H1 (cell line): ENCODE results near the gene ZBTB7A. TPM values are rescaled to one million over a fixed set of nuclear protein-coding genes. Genes with fewer than 3 reads are reported as not detected.

ENCODE experiments used
- CTCF ChIA-PET: fragments of 300-600 bp; sonication (Branson Sonifier 250); formaldehyde crosslinking; loops from one replicate; lab custom pipeline; 2021; ENCODE audit not compliant: partially characterized antibody; lab: Charles Lee
- POLR2A ChIA-PET: fragments of 300-600 bp; sonication (Branson Sonifier 250); formaldehyde crosslinking; loops from one replicate; lab custom pipeline; 2021; ENCODE audit warnings: inconsistent platforms; ENCODE audit not compliant: partially characterized antibody; lab: Charles Lee
- DNase-seq, 2 experiments: peaks; one replicate each; pipeline versions ENCODE4 v3.0.0 to v3.0.0-alpha.2; 2010 to 2022; ENCODE audit warnings: low spot score in 2 of 2, low read depth in 1 of 2, mixed read lengths in 1 of 2
- FAIRE-seq: peaks from 2 replicates; lab custom pipeline; 2011; peaks lifted over from hg19 to GRCh38; lab: Jason Lieb, UNC
- H2AFZ ChIP-seq: 2 replicates; pipeline ENCODE4 v1.8.1; 2012; ENCODE audit warnings: low read length, inconsistent platforms
- H2AK5ac ChIP-seq: 2 replicates; pipeline ENCODE4 v1.6.1; 2013; ENCODE audit warnings: low read depth, low read length
- H2BK120ac ChIP-seq: replicated peaks from 2 replicates; pipeline ENCODE3; 2013; ENCODE audit warnings: low read depth, low read length, inconsistent platforms
- H2BK12ac ChIP-seq: 2 replicates; pipeline ENCODE4 v1.6.1; 2013; ENCODE audit warnings: low read depth, low read length
- H2BK15ac ChIP-seq: 2 replicates; pipeline ENCODE4 v1.6.1; 2013; ENCODE audit warnings: low read length
- H2BK20ac ChIP-seq: 2 replicates; pipeline ENCODE4 v1.6.1; 2013; ENCODE audit warnings: low read length
- H2BK5ac ChIP-seq: 2 replicates; pipeline ENCODE4 v1.6.1; 2013; ENCODE audit warnings: low read depth, low read length
- H3K14ac ChIP-seq: 2 replicates; pipeline ENCODE4 v1.6.1; 2013; ENCODE audit warnings: inconsistent platforms; ENCODE audit not compliant: insufficient read length
- H3K18ac ChIP-seq: 2 replicates; pipeline ENCODE4 v1.6.1; 2013; ENCODE audit warnings: low read length; ENCODE audit errors: extremely low read depth
- H3K23ac ChIP-seq: 2 replicates; pipeline ENCODE4 v1.6.1; 2013; ENCODE audit warnings: inconsistent platforms; ENCODE audit not compliant: insufficient read length
- H3K23me2 ChIP-seq: 2 replicates; pipeline ENCODE4 v1.6.1; 2013; ENCODE audit warnings: low read depth, low read length
- H3K27ac ChIP-seq: 2 replicates; pipeline ENCODE4 v1.6.1; 2011; ENCODE audit warnings: low read depth, low read length, inconsistent platforms
- H3K27me3 ChIP-seq, 4 experiments: replicated peaks in 1 of 4; 1 replicate in 1 of 4; 2 replicates in 3 of 4; pipeline versions ENCODE4 v1.6.1 to v1.8.1; 2011 to 2013; ENCODE audit warnings: low read length in 3 of 4, mild to moderate bottlenecking in 3 of 4, inconsistent platforms in 2 of 4, mixed read lengths in 2 of 4, moderate library complexity in 1 of 4; ENCODE audit not compliant: control insufficient read depth in 3 of 4, insufficient read depth in 3 of 4; ENCODE audit errors: extremely low read depth in 1 of 4
- H3K36me3 ChIP-seq, 4 experiments: 2 replicates each; pipeline versions ENCODE4 v1.6.1 to v1.8.1; 2011 to 2013; ENCODE audit warnings: mild to moderate bottlenecking in 4 of 4, low read length in 3 of 4, moderate library complexity in 2 of 4, control low read depth in 1 of 4, inconsistent platforms in 1 of 4; ENCODE audit not compliant: insufficient read depth in 4 of 4, control insufficient read depth in 2 of 4
- H3K4ac ChIP-seq: replicated peaks from 2 replicates; pipeline ENCODE3; 2013; ENCODE audit warnings: low read length, low read depth, mixed read lengths, inconsistent platforms; ENCODE audit not compliant: insufficient read length
- H3K4me1 ChIP-seq, 4 experiments: replicated peaks in 1 of 4; 1 replicate in 1 of 4; 2 replicates in 3 of 4; pipeline versions ENCODE4 v1.6.1 to v1.8.1; 2011 to 2013; ENCODE audit warnings: low read length in 3 of 4, inconsistent platforms in 2 of 4, mixed read lengths in 1 of 4; ENCODE audit not compliant: insufficient read depth in 4 of 4, control insufficient read depth in 3 of 4
- H3K4me2 ChIP-seq, 2 experiments: 2 replicates each; pipeline versions ENCODE4 v1.6.1 to v1.8.1; 2011 to 2013; ENCODE audit warnings: low read depth in 2 of 2, low read length in 2 of 2, control low read depth in 1 of 2, inconsistent platforms in 1 of 2, mild to moderate bottlenecking in 1 of 2; ENCODE audit not compliant: insufficient read depth in 1 of 2
- H3K4me3 ChIP-seq, 4 experiments: fragments of 200-600, 300-600 bp in 1 of 4; sonication (generic), shearing (Covaris generic), sonication (Bioruptor Twin) in 1 of 4; 2 replicates each; pipeline versions ENCODE4 v1.5.1 to v1.8.1; 2011 to 2016; ENCODE audit warnings: low read length in 4 of 4, low read depth in 3 of 4, control low read depth in 2 of 4, inconsistent platforms in 2 of 4, mild to moderate bottlenecking in 2 of 4, mixed read lengths in 1 of 4, moderate library complexity in 1 of 4; ENCODE audit not compliant: insufficient read depth in 2 of 4; ENCODE audit errors: extremely low read depth in 1 of 4
- H3K56ac ChIP-seq: replicated peaks from 2 replicates; pipeline ENCODE3; 2013; ENCODE audit warnings: low read depth, mild to moderate bottlenecking, mixed read lengths, low read length, inconsistent platforms; ENCODE audit not compliant: insufficient read length
- H3K79me1 ChIP-seq: 2 replicates; pipeline ENCODE4 v1.6.1; 2013; ENCODE audit warnings: low read depth, low read length, control low read depth
- H3K79me2 ChIP-seq, 2 experiments: 2 replicates each; pipeline versions ENCODE4 v1.6.1 to v1.8.1; 2012 to 2013; ENCODE audit warnings: low read length in 2 of 2, mild to moderate bottlenecking in 2 of 2, inconsistent platforms in 1 of 2; ENCODE audit not compliant: insufficient read depth in 2 of 2, control insufficient read depth in 1 of 2
- H3K9ac ChIP-seq, 4 experiments: replicated peaks in 1 of 4; 1 replicate in 1 of 4; 2 replicates in 3 of 4; pipeline versions ENCODE4 v1.6.1 to v1.8.1; 2011 to 2013; ENCODE audit warnings: low read depth in 3 of 4, low read length in 3 of 4, control low read depth in 2 of 4, mild to moderate bottlenecking in 2 of 4, moderate library complexity in 2 of 4, inconsistent platforms in 1 of 4; ENCODE audit errors: extremely low read depth in 1 of 4
- H3K9me3 ChIP-seq, 2 experiments: 2 replicates each; pipeline versions ENCODE4 v1.6.1 to v1.8.1; 2012 to 2013; ENCODE audit warnings: mild to moderate bottlenecking in 2 of 2, moderate library complexity in 2 of 2, control low read depth in 1 of 2, inconsistent platforms in 1 of 2, low read depth in 1 of 2, low read length in 1 of 2, mixed read lengths in 1 of 2; ENCODE audit not compliant: insufficient read depth in 2 of 2
- H4K20me1 ChIP-seq, 2 experiments: replicated peaks in 1 of 2; 2 replicates each; pipeline versions ENCODE3 to v1.8.1; 2011 to 2013; ENCODE audit warnings: inconsistent platforms in 2 of 2, low read length in 2 of 2, mild to moderate bottlenecking in 1 of 2; ENCODE audit not compliant: insufficient read depth in 2 of 2, control insufficient read depth in 1 of 2
- H4K5ac ChIP-seq: 2 replicates; pipeline ENCODE4 v1.6.1; 2013; ENCODE audit warnings: low read length, low read depth, mixed read lengths, inconsistent platforms; ENCODE audit not compliant: insufficient read length
- H4K8ac ChIP-seq: 2 replicates; pipeline ENCODE4 v1.8.0; 2013; ENCODE audit warnings: mild to moderate bottlenecking, moderate library complexity, low read length, inconsistent platforms; ENCODE audit not compliant: insufficient read depth; ENCODE audit errors: extremely low read depth
- H4K91ac ChIP-seq: replicated peaks from 2 replicates; pipeline ENCODE3; 2013; ENCODE audit warnings: low read length, mixed read lengths, inconsistent platforms; ENCODE audit not compliant: insufficient read length
- KDM4A ChIP-seq: IDR thresholded peaks from one replicate; pipeline ENCODE4 v1.7.1; 2012; ENCODE audit warnings: low read depth, mild to moderate bottlenecking, moderate library complexity, low read length, inconsistent platforms; ENCODE audit not compliant: severe bottlenecking
- SP1 ChIP-seq: IDR thresholded peaks from 2 replicates; pipeline ENCODE4 v1.6.1; 2011; ENCODE audit warnings: low read depth, low read length
- WGBS, 2 experiments: shearing (Covaris generic) in 1 of 2; methylation state at CpG; one replicate each; pipeline versions ENCODE4 v1.1.6 to v1.1.7; 2013 to 2015; ENCODE audit warnings: low lambda C conversion rate in 2 of 2, mixed read lengths in 2 of 2, inconsistent platforms in 1 of 2, low coverage in 1 of 2, missing lambda C conversion rate in 1 of 2; ENCODE audit not compliant: insufficient replicate concordance in 2 of 2, insufficient coverage in 1 of 2, insufficient read length in 1 of 2; ENCODE audit errors: extremely low coverage in 1 of 2, missing lambda C conversion rate in 1 of 2; 5-methylcytosine and 5-hydroxymethylcytosine counted together
- polyA plus RNA-seq, 7 experiments: library from polyadenylated mRNA; depleted of rRNA in 3 of 7; stranded (reverse) in 5 of 7; unstranded in 2 of 7; fragments of >200 nt in 5 of 7; fragments of 200-250 nt in 2 of 7; gene quantifications; 1 replicate in 5 of 7; 2 replicates in 1 of 7; 4 replicates in 1 of 7; pipeline versions ENCODE4 v1.2.1 to v1.2.3, GENCODE V29; 2011 to 2013; ENCODE audit warnings: missing spikeins in 2 of 7, mixed read lengths in 2 of 7
- total RNA-seq: library from RNA; stranded (reverse); fragmentation: NEBNext Ultra II Directional; extraction: Animal tissue kit (Norgen Biotek cat#: 25700); gene quantifications from 2 replicates; pipeline ENCODE4 v1.2.1, GENCODE V29; 2021

The ZBTB7A gene
- total and polyA plus RNA-seq, 2 of the 8 experiments (the other 6 are each of a cell fraction or from before 2014, with no cell fraction given) = 5.6 to 17.8 TPM

GRCh38 chr19:4007836-4008539 is 58.7 kb downstream of the ZBTB7A start:
- Histone ChIP-seq H2BK15ac (no peak overlapping the region), H3K4ac (no peak overlapping the region), H3K18ac (no peak overlapping the region; the same call in 1 of the 2 replicates), H2BK120ac (no peak overlapping the region), H2BK20ac (no peak overlapping the region), H3K27me3 (no peaks in the 10 kb centered on the region), H3K23ac (no peak overlapping the region), H4K20me1 (peaks cover 16 to 22% of the 10 kb centered on the region in 2 experiments), H3K79me2 (peaks cover 13 to 45% of the 10 kb centered on the region in 2 experiments), H2AK5ac (no peak overlapping the region), H4K5ac (peak overlapping the region; percentile 52), H3K4me3 (peak overlapping the region; percentile 60 to 99 (median 92)), H4K91ac (no peak overlapping the region), H3K56ac (peak overlapping the region; percentile 59), H4K8ac (peak overlapping the region; percentile 94), H2BK12ac (no peak overlapping the region), H3K36me3 (peaks cover 0 to 4% (median 2%) of the 10 kb centered on the region in 4 experiments; a peak in 3 of 8 replicates), H3K9ac (peak overlapping the region; percentile 53 to 70 (median 63)), H3K4me1 (peaks cover 2 to 12% (median 5%) of the 10 kb centered on the region in 4 experiments), H2BK5ac (peak overlapping the region; percentile 21; the same call in 1 of the 2 replicates), H3K4me2 (peak overlapping the region; percentile 63 to 96), H3K23me2 (peaks cover 5% of the 10 kb centered on the region), H3K14ac (no peak overlapping the region), H3K79me1 (peaks cover 8% of the 10 kb centered on the region; the same call in 1 of the 2 replicates), H3K9me3 (no peaks in the 10 kb centered on the region), H3K27ac (no peak overlapping the region; the same call in 1 of the 2 replicates), H2AFZ (no peak overlapping the region)
- ChIA-PET POLR2A (interaction anchor here (0.9 to 7.2 kb wide), 15 partner anchors 11 to 132 kb away, joined by 3 to 125 read pairs (median 5); partner anchors contain the start of genes EEF2 and NMRK2), CTCF (interaction anchor here (1.0 to 1.5 kb wide), 2 partner anchors 9 to 20 kb away, joined by 3 to 5 read pairs; no protein-coding TSS in a partner anchor)
- FAIRE-seq (no peak), DNase-seq (peak in 1 of 2 experiments; percentile 55)
- 0% methylated on average over 22 of the region's 55 CpGs; no CpG with 5 or more reads in 1 of the 2 experiments for WGBS, 2 experiments
- TF ChIP-seq SP1 = no peak
- peak; percentile 21 for TF ChIP-seq KDM4A
